Renal cortical epithelial cell (primary cell): ENCODE measurements around the gene SWSAP1. TPM values are rescaled to one million over a fixed set of nuclear protein-coding genes. Genes with fewer than 3 reads are reported as not detected.

Source experiments
- DNase-seq: peaks from one replicate; pipeline ENCODE4 v3.0.0-alpha.2; 2011; ENCODE audit warnings: low read depth
- total RNA-seq: library from RNA; depleted of rRNA; stranded (reverse); fragments of >200 nt; gene quantifications from 2 replicates; pipeline ENCODE4 v1.2.3, GENCODE V29; 2014

The SWSAP1 gene
- total RNA-seq, 1 donor from 2014 or later, result 0.70 TPM

DNA sequence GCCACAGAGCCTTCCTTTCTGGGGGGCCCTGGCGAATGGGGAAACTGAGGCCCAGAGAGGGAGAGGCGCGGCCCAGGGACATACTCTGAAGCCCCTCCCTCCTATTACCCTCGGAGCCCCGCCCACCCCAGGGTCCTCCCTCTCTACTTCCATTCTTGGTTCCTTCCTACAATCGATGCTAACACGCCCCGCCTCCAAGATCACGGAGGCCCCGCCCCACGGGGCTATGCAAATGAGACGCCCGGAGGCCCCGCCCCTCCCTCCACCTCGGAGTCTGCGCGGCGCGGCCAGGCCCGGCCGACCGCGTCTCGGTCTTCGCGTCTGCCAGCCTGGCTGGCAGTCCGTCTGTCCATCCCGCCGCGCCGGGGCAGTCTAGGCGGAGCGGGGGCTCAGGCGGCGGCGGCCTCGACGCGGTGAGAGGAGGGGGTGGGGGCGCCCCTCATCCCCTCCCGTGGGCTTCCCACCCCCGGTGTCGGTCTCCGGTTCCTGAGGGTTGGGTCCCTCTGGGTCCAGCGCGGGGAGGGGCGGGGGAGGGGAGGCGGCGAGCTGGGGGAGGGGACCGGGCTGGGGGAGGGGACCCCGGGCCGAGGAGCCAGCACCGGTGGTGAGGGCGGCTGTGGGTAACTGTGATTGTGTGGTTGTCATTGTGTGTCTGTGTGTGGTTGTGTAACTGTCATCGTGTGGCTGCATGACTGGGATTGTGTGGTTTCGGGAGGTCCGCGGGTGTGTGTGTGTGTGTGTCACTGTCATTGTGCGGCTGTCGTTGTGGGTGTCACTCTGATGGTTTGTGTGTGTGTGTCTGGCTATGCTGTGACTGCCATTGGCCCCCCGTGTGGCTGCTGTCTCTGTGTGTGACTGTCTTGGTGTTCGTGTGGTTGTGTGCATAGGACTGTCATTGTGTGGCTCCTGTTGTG is 19.0 kb upstream of the SWSAP1 start, which contains the start of gene PLPPR2:
Gene PLPPR2 (plus strand): TSS at position 273 of the 914 bp plus-strand sequence. CDS start 2,242 bp downstream, outside the sequence.
- DNase-seq, result peak; percentile 63

- DNase-seq, result no peak
Measured at GRCh38 chr19:11356074-11356397, 18.4 kb upstream of the SWSAP1 start.

- no peak for DNase-seq
Measured at GRCh38 chr19:11356676-11357550, 17.6 kb upstream of the SWSAP1 start.

GRCh38 chr19:11359421-11359820 is 15.0 kb upstream of the SWSAP1 start:
- no peak for DNase-seq

DNA sequence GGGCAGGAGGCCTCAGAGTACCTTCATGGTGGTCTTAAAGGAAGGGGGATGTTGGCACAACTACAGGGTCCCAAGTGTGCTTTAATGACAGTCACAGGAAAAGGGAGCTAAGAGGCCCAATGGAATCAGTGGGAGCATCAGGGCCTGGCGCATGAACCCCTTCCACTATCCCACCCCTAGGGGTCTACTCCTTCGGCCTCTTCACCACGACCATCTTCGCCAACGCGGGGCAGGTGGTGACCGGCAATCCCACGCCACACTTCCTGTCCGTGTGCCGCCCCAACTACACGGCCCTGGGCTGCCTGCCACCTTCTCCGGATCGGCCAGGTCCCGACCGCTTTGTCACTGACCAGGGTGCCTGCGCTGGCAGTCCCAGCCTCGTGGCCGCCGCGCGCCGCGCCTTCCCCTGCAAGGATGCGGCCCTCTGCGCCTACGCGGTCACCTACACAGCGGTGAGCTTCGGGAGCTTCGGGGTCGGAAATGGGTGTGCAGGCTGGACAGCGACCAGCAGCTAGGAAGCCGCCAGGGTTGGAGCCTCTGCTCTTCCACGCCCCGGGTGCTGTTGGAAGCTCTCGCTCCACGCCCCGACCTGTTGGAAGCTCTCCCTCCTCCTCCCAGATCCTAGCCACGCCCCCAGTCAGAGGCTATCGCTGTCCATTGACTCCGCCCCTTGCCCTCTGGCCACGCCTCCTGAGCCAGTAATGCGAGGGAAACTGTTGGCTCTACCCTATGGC is 13.3 kb upstream of the SWSAP1 start:
- peak; percentile 34 for DNase-seq

DNA sequence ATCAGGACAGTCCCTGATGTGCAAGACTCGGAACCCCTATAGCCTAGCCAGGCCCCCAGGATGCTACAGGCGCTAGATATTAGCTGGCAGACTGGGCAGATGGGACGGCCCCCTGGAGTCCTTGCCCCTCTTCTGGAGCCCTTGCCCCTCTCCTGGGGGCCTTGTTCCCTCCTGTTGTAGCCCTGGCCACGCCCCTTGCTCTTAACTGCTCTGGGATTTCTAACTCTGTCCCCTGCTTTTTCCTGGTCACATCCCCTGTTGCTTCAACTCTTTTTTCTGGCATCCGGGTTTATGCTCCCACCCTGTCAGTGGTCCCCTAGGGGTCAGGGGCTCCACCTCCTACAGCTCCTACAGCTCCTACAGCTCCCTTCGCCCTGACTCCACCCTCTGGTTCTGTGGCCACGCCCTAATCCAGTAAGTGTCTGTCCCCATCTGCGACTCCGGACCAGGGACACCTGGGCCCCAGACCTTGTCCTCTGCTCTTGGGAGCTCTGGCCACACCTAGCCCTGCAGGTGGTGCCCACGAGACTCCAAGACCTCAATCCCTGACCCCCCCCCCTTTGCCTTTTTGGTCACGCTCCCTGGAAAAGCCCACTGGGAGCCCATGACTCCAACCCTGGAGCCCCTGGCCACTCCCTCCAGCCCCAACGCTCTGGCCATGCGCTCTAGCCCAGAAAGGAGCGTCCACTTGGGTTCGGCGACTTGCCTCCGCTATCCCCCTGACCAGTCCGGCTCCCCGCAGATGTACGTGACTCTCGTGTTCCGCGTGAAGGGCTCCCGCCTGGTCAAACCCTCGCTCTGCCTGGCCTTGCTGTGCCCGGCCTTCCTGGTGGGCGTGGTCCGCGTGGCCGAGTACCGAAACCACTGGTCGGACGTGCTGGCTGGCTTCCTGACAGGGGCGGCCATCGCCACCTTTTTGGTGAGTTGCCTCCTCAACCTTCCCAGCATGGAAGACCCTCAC is 12.4 kb upstream of the SWSAP1 start:
- DNase-seq, result no peak

GRCh38 chr19:11363881-11364280 is 10.6 kb upstream of the SWSAP1 start:
- no peak for DNase-seq

DNA sequence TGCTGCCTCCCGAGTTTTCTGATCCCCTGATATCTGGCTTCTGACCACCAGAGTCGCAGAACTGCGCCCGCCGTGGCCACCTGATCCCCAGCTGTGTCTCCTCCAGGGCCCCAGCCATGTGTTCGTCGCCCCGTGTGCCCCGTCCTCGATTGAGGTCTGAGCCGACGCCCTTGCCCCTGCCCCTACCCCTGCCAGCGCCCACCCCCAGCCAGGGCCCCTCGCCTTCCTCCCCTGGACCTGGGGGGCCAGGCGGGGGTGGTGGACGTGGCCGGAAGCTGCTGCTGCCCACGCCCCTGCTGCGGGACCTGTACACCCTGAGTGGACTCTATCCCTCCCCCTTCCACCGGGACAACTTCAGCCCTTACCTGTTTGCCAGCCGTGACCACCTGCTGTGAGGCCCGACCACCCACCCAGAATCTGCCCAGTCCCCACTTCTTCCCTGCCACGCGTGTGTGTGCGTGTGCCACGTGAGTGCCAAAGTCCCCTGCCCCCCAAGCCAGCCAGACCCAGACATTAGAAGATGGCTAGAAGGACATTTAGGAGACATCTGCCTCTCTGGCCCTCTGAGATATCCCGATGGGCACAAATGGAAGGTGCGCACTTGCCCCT is 10.1 kb upstream of the SWSAP1 start:
- DNase-seq, result no peak

DNA sequence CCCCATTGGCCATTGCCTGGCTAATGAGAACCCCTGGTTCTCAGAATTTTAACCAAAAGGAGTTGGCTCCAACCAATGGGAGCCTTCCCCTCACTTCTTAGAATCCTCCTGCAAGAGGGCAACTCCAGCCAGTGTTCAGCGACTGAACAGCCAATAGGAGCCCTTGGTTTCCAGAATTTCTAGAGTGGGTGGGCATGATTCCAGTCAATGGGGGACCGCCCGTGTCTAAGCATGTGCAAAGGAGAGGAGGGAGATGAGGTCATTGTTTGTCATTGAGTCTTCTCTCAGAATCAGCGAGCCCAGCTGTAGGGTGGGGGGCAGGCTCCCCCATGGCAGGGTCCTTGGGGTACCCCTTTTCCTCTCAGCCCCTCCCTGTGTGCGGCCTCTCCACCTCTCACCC is 9.5 kb upstream of the SWSAP1 start:
- DNase-seq, result no peak

DNA sequence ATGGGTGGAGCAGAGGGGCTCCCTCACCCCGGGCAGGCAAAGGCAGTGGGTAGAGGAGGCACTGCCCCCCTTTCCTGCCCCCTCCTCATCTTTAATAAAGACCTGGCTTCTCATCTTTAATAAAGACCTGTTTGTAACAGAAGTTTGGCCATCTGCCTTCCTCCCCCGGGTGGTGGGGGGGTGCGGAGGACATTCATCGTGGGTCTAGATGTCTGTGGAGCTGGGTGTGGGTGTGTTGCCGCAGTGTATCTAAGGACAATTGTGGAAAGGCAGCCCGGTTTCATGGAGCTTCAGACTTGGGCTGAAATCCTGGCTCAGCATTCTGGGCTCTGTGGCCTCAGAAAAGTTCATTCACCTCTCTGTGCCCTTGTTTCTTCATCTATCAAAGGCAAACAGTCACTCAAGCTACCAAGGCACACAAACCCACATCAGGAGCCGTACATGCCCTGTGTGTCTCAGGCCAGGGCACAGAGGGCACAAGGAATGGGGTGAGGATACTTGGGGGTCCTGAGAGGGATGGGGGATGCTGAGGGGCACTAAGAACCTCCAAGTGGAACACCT is 8.8 kb upstream of the SWSAP1 start:
- no peak for DNase-seq

DNA sequence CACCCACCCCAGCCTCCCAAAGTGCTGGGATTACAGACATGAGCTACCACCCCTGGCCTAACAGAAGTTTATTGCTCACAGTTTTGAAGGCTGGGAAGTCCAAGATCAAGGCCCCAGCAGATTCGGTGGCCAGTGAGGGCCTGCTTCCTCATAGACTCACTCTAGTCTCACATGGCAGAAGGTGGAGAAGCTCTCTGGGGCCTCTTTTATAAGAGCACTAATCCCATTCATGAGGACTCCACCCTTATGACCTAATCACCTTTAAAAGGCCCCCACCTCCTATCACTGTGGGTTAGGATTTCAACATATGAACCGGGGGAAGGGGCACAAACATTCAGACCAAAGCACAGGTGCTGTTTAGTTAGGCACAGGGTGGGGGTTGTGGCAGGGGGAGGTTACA is 6.9 kb upstream of the SWSAP1 start:
- no peak for DNase-seq

DNA sequence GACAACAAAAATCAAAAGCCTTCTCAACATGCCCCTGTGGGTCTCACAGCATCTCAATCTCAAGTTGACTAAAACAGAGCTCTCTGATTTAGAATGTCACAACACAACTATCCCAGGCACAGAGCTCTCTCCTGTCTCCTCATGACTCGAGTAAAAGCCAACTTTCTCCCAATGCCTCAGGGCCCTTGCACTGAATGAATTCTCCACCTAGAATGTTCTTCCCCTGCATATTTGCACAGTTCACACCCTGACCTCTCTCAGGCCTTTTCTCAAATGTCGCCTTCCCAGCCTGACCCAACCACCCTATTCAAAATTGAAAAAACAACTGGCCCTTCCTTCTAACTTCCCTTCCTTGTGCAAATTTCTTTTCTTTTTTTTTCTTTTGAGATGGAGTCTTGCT is 3.7 kb upstream of the SWSAP1 start:
- DNase-seq, result no peak

DNA sequence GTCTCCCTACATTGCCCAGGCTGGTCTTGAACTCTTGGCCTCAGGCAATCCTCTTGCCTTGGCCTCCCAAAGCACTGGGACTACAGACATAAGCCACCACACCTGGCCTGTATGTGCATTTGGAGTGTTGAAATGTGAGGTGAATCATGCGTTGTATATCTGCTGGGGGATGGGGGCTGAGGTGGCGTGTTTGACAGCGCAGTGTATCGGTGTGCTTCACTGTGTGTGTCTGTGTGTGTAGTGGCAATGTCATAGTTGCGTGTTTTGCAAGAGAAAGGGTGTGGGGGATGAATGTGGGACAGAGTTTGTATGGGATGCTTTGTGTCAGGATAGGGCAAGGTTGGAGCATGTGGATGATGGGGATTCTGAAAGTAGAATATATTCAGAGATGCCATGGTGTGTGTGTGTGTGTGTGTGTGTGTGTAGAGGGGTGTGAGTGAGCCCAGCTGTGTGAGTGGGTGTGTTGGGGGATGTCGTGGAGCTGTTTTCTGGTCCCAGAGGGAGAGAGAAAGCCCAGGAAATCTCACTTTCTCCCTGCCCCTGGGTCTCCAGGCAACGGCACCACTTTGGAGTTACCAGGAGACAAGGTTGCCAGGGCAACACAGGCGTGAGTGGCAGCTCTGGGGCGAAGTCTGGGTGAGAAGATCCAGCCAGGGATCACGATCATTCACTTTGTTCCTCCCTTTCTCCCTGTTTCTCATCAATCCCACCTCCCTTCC is 1.1 kb upstream of the SWSAP1 start:
- DNase-seq, result no peak

- DNase-seq, result no peak
Measured at GRCh38 chr19:11373885-11374432, 507 bp upstream of the SWSAP1 start.

DNA sequence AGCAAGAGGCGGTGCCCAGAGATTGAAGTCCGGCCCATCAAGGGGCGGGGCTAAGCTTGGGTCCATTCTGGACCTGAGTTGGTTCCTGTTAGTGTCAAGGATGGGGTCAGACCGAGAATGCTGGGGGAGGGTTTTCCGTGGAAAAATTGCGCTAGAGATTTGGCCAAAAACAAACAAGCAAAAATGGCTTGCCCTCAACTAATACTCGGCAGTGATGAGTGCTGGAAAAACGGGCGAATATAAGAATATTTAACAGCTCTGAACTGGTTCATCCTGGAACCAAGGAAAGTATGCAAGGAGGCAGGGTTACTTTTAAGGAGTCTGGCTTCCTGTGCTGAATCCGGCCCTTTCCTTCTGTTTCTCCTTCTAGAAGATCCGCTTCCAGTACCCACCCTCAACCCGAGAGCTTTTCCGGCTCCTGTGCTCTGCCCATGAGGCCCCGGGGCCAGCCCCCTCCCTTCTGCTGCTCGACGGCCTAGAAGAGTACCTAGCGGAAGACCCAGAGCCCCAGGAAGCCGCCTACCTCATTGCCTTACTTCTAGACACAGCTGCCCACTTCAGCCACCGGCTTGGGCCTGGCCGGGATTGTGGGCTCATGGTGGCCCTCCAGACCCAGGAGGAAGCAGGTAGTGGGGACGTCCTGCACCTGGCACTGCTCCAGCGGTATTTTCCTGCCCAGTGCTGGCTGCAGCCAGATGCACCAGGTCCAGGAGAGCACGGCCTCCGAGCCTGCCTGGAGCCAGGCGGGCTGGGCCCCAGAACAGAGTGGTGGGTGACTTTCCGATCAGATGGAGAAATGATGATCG is 880 bp downstream of the SWSAP1 start:
- DNase-seq, result no peak

DNA sequence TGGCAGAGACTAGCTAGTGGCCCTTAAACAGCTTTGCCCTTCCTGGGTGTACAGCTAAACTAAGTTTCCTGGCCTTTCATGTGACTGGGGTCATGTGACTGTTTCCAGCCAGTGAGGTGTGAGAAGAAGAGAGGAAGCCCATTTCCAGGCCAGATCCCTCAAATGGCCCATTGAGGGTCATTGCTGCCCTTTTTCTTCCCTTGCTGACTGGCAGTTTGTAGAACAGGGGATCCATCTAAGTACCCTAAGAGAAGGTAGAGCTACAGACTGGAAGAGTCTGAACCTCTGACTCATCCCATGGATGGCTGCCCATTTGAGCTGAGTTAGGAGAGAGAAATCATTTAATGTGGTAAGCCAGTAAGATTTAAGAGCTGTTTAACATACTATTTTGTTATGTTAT is 2.8 kb downstream of the SWSAP1 start:
- peak; percentile 88 for DNase-seq

GRCh38 chr19:11377756-11378155 is 3.3 kb downstream of the SWSAP1 start:
- no peak for DNase-seq
